Hepatocyte (in vitro differentiated cells): ENCODE data around the gene RNF169. TPM values are rescaled to one million over a fixed set of nuclear protein-coding genes. Genes with fewer than 3 reads are reported as not detected.

ENCODE experiments used
- DNase-seq: peaks from one replicate; pipeline ENCODE4 v3.0.0-alpha.2; 2016; ENCODE audit warnings: low spot score
- H2AFZ ChIP-seq: fragments of 200-600 bp; sonication (generic); 2 replicates; pipeline ENCODE4 v1.6.0; 2016; ENCODE audit warnings: antibody characterized with exemption, mild to moderate bottlenecking
- H3K27ac ChIP-seq: fragments of 200-600 bp; sonication (generic); 2 replicates; pipeline ENCODE4 v1.5.1; 2016; ENCODE audit warnings: mild to moderate bottlenecking
- H3K27me3 ChIP-seq: fragments of 200-600 bp; sonication (generic); 2 replicates; pipeline ENCODE4 v1.6.1; 2016
- H3K36me3 ChIP-seq: fragments of 200-600 bp; sonication (generic); replicated peaks from 2 replicates; pipeline ENCODE4 v1.5.1; 2016; ENCODE audit warnings: low read depth; ENCODE audit not compliant: insufficient read depth
- H3K4me1 ChIP-seq: fragments of 200-600 bp; sonication (generic); 2 replicates; pipeline ENCODE4 v1.5.1; 2016; ENCODE audit warnings: mild to moderate bottlenecking, moderate library complexity; ENCODE audit not compliant: insufficient read depth
- H3K4me2 ChIP-seq: fragments of 200-600 bp; sonication (generic); 2 replicates; pipeline ENCODE4 v1.6.0; 2016
- H3K4me3 ChIP-seq: fragments of 200-600 bp; sonication (generic); 2 replicates; pipeline ENCODE4 v1.5.1; 2016; ENCODE audit warnings: mild to moderate bottlenecking
- H3K79me2 ChIP-seq: fragments of 200-600 bp; sonication (generic); 2 replicates; pipeline ENCODE4 v1.6.0; 2017; ENCODE audit warnings: mild to moderate bottlenecking
- H3K9me2 ChIP-seq: fragments of 200-600 bp; sonication (generic); replicated peaks from 2 replicates; pipeline ENCODE4 v1.6.0; 2017; ENCODE audit warnings: mild to moderate bottlenecking; ENCODE audit not compliant: insufficient read depth
- H3K9me3 ChIP-seq: fragments of 200-600 bp; sonication (generic); 2 replicates; pipeline ENCODE4 v1.5.1; 2016; ENCODE audit warnings: low read depth, mild to moderate bottlenecking
- H4K20me1 ChIP-seq: fragments of 200-600 bp; sonication (generic); 2 replicates; pipeline ENCODE4 v1.6.0; 2016; ENCODE audit warnings: mild to moderate bottlenecking; ENCODE audit not compliant: insufficient read depth, poor library complexity, severe bottlenecking
- EZH2 ChIP-seq: fragments of 200-600 bp; sonication (generic); IDR thresholded peaks from 2 replicates; pipeline ENCODE4 v1.6.1; 2016; ENCODE audit warnings: antibody characterized with exemption, mild to moderate bottlenecking, borderline replicate concordance
- EZH2phosphoT487 ChIP-seq: fragments of 200-600 bp; sonication (generic); IDR thresholded peaks from one replicate; pipeline ENCODE4 v1.6.1; 2018; ENCODE audit warnings: antibody characterized with exemption, mild to moderate bottlenecking, low read depth, moderate library complexity; ENCODE audit not compliant: unreplicated experiment, severe bottlenecking
- WGBS: methylation state at CpG from one replicate; pipeline ENCODE4 v1.1.6; 2016; ENCODE audit warnings: low lambda C conversion rate; ENCODE audit errors: missing lambda C conversion rate; 5-methylcytosine and 5-hydroxymethylcytosine counted together
- polyA plus RNA-seq: library from polyadenylated mRNA; unstranded; fragments of >200 nt; fragmentation: Nextera tagmentation; extraction: Ambion mirVana; gene quantifications from 2 replicates; pipeline ENCODE4 v1.2.1, GENCODE V29; 2016
- total RNA-seq: library from RNA; depleted of rRNA; stranded (reverse); fragments of >200 nt; gene quantifications from 2 replicates; pipeline ENCODE4 v1.2.3, GENCODE V29; 2014
- TF ChIP-seq, protein P1 (sequence below): fragments of 200-600 bp; sonication (generic); IDR thresholded peaks from 2 replicates; pipeline ENCODE4 v1.5.1; 2016; ENCODE audit warnings: antibody characterized with exemption, mild to moderate bottlenecking; ENCODE audit not compliant: poor library complexity

RNF169 gene
- total and polyA plus RNA-seq, 2 experiments from 2014 or later, result 2.4 to 18.8 TPM

DNA sequence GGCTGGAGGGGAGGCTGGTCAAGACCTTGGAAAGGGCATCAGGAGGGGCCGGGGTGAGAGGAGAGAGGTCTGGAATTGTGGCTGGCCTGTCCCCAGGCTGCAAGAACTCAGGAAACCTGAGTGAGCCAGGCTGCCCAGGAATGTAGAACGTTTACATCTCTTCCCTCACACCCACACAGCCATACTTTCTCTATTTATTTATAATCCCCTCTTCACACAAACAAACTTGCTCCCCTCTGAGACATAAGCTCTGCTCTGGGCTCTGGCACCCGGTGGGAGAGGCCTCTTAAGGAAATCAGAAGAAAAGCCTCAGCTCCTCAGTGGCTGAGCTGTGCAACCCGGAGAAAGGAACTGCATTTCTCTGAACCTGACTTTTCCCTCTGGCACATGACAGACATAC is 22.9 kb upstream of the RNF169 start:
- DNase-seq, result no peak
- no peak overlapping the region for H3K4me2 ChIP-seq
- WGBS, result 40% methylated on average over 4 of the region's 4 CpGs
- no peak overlapping the region for H3K27ac ChIP-seq
- H4K20me1 ChIP-seq, result no peaks in the 10 kb centered on the region
- H3K79me2 ChIP-seq, result no peaks in the 10 kb centered on the region
- no peaks in the 10 kb centered on the region for H3K9me3 ChIP-seq
- H3K27me3 ChIP-seq, result peaks cover 26% of the 10 kb centered on the region
- TF ChIP-seq, protein P1, sequence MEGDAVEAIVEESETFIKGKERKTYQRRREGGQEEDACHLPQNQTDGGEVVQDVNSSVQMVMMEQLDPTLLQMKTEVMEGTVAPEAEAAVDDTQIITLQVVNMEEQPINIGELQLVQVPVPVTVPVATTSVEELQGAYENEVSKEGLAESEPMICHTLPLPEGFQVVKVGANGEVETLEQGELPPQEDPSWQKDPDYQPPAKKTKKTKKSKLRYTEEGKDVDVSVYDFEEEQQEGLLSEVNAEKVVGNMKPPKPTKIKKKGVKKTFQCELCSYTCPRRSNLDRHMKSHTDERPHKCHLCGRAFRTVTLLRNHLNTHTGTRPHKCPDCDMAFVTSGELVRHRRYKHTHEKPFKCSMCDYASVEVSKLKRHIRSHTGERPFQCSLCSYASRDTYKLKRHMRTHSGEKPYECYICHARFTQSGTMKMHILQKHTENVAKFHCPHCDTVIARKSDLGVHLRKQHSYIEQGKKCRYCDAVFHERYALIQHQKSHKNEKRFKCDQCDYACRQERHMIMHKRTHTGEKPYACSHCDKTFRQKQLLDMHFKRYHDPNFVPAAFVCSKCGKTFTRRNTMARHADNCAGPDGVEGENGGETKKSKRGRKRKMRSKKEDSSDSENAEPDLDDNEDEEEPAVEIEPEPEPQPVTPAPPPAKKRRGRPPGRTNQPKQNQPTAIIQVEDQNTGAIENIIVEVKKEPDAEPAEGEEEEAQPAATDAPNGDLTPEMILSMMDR, result no peak
- TF ChIP-seq EZH2phosphoT487 (no peak), EZH2 (no peak)
- no peak overlapping the region for H2AFZ ChIP-seq
- no peaks in the 10 kb centered on the region for H3K9me2 ChIP-seq
- no peak overlapping the region for H3K4me3 ChIP-seq
- H3K4me1 ChIP-seq, result peaks cover 9% of the 10 kb centered on the region
- H3K36me3 ChIP-seq, result no peaks in the 10 kb centered on the region

DNA sequence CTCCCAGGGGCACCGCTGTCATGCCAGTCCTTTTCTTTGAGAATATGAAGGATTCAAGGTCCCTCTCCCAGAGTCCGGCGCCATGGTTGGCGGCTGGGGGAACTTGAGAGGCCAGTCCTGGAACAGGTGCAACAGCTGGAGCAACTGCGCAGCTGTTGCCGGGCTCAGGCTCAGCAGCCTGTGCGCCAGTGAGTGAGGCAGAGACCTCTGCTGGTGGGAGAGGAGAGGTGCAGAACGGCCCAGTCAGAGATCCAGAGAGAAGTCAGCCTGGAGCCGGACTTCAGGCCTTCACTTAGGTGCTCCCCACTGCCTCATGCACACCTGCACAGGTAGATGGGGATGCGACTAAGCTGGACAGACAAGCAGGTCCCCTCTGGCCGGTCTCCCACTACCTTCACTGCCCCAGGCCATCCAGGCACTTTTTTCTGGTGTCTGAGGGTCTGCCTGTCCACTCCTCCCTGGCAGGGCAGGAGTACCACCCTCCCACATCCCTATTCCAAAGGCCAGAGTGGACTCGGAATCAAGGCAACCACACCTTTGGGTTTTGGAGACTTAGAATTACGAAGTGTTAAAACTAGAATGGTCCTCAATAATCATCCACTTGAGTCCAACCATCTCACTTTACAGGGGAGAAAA is 22.0 kb upstream of the RNF169 start:
- H3K79me2 ChIP-seq, result no peaks in the 10 kb centered on the region
- no peak overlapping the region for H3K27ac ChIP-seq
- no peaks in the 10 kb centered on the region for H3K9me3 ChIP-seq
- H3K36me3 ChIP-seq, result no peaks in the 10 kb centered on the region
- DNase-seq, result peak; percentile 91
- no peak overlapping the region for H3K4me3 ChIP-seq
- H4K20me1 ChIP-seq, result no peaks in the 10 kb centered on the region
- H3K4me1 ChIP-seq, result peaks cover 10% of the 10 kb centered on the region
- TF ChIP-seq, protein P1, result peak; percentile 92
- TF ChIP-seq EZH2, result no peak
- no peak overlapping the region for H3K4me2 ChIP-seq
- 19% methylated on average over 13 of the region's 13 CpGs for WGBS
- no peak overlapping the region for H2AFZ ChIP-seq
- no peaks in the 10 kb centered on the region for H3K9me2 ChIP-seq
- peaks cover 32% of the 10 kb centered on the region for H3K27me3 ChIP-seq

DNA sequence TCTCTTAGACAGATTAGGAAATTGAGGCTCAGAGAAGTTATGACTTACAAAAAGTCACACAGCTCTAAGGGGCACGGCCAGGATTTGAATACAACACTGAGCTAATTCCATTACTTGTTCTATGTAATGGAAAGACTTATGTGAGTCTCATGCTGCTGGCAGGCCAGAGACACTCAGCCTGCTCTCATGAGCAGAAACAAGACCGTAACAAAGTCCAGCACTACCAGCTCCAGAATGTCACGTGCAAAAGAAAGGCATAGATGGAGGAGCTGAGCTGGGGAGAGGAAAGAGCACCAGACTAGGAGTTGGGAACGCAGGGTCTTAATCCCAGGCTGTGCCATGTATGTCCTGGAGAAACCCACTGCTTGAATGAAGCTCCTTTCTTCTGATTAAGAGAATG is 19.3 kb upstream of the RNF169 start:
- Histone ChIP-seq H3K4me2 (no peak overlapping the region), H3K4me1 (peaks cover 20% of the 10 kb centered on the region), H3K27ac (no peak overlapping the region), H3K27me3 (peaks cover 48% of the 10 kb centered on the region), H3K36me3 (no peaks in the 10 kb centered on the region), H4K20me1 (no peaks in the 10 kb centered on the region), H3K9me3 (no peaks in the 10 kb centered on the region), H2AFZ (no peak overlapping the region), H3K4me3 (no peak overlapping the region), H3K79me2 (no peaks in the 10 kb centered on the region), H3K9me2 (no peaks in the 10 kb centered on the region)
- TF ChIP-seq, protein P1, result no peak
- no peak for TF ChIP-seq EZH2
- TF ChIP-seq EZH2phosphoT487, result no peak
- no peak for DNase-seq
- 73% methylated on average over 4 of the region's 4 CpGs for WGBS
